NB4 (cell line): ENCODE results near the gene MXI1.

Experiments used
- MAX ChIP-seq: IDR thresholded peaks from 2 replicates; pipeline ENCODE4 v1.6.1; 2011; ENCODE audit warnings: low read depth, low read length
- POLR2A ChIP-seq: IDR thresholded peaks from 2 replicates; pipeline ENCODE4 v1.6.1; 2011; ENCODE audit warnings: mild to moderate bottlenecking; ENCODE audit not compliant: insufficient read length; ENCODE audit errors: extremely low read depth
- TF ChIP-seq, protein P1 (sequence below): IDR thresholded peaks from one replicate; pipeline ENCODE4 v1.5.1; 2012; ENCODE audit warnings: low read depth, low read length

DNA sequence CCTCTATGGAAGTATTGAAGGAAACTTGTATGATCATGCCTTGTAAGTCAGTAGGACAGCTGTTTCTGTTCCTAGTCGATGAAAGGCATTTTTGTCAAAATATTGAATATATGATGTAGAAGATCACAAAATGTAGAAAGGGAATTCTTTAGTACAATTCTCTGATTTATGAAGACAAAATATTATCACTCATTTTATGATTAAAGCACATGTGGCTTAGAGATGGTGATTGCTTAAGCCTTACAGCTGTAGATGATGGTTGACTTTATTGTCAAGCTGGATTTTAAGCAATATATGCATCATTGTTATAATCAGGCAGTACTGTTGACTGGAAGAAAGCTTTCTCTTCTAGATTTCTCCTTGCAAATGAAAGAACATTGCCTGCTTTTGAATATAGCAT, 26.4 kb downstream of the MXI1 start:
- TF ChIP-seq POLR2A = no peak
- TF ChIP-seq, protein P1, sequence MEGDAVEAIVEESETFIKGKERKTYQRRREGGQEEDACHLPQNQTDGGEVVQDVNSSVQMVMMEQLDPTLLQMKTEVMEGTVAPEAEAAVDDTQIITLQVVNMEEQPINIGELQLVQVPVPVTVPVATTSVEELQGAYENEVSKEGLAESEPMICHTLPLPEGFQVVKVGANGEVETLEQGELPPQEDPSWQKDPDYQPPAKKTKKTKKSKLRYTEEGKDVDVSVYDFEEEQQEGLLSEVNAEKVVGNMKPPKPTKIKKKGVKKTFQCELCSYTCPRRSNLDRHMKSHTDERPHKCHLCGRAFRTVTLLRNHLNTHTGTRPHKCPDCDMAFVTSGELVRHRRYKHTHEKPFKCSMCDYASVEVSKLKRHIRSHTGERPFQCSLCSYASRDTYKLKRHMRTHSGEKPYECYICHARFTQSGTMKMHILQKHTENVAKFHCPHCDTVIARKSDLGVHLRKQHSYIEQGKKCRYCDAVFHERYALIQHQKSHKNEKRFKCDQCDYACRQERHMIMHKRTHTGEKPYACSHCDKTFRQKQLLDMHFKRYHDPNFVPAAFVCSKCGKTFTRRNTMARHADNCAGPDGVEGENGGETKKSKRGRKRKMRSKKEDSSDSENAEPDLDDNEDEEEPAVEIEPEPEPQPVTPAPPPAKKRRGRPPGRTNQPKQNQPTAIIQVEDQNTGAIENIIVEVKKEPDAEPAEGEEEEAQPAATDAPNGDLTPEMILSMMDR = no peak
- TF ChIP-seq MAX = no peak
